Urinary bladder (tissue), 4 donors: Measurements from ENCODE around the gene RNPEPL1. TPM values are rescaled to one million over a fixed set of nuclear protein-coding genes. Genes with fewer than 3 reads are reported as not detected.
A peak's percentile ranks its signal among the peaks of the same experiment; 100 is the strongest.
"Not testable (repeated sequence)": the region's sequence is repeated elsewhere in the genome, so short reads cannot be mapped to it uniquely, and the experiment has no call there.

Source experiments
- DNase-seq: peaks from one replicate; pipeline ENCODE4 v3.0.0-alpha.2; 2015; ENCODE audit errors: extremely low spot score
- H3K27ac ChIP-seq: one replicate; pipeline ENCODE4 v1.5.1; 2013; ENCODE audit warnings: low read depth, mild to moderate bottlenecking, moderate library complexity
- H3K36me3 ChIP-seq: one replicate; pipeline ENCODE4 v1.6.1; 2013; ENCODE audit warnings: mild to moderate bottlenecking, moderate library complexity; ENCODE audit not compliant: insufficient read depth
- H3K4me1 ChIP-seq: one replicate; pipeline ENCODE4 v1.6.1; 2013; ENCODE audit warnings: mild to moderate bottlenecking, moderate library complexity; ENCODE audit not compliant: insufficient read depth
- H3K4me3 ChIP-seq: one replicate; pipeline ENCODE4 v1.5.1; 2013; ENCODE audit warnings: low read depth, low read length
- WGBS: extraction: QIAGEN DNeasy Blood & Tissue Kit; methylation state at CpG from one replicate; pipeline ENCODE4 v1.1.7; 2013; 5-methylcytosine and 5-hydroxymethylcytosine counted together
- polyA plus RNA-seq: library from polyadenylated mRNA; stranded (reverse); fragments of 200-250 nt; gene quantifications from one replicate; pipeline ENCODE4 v1.2.3, GENCODE V29; 2013
- total RNA-seq: library from RNA; depleted of rRNA; stranded (reverse); fragments of >200 nt; gene quantifications from one replicate; pipeline ENCODE4 v1.2.3, GENCODE V29; 2014
- donor health status: healthy with polysubstance abuse.
- donor health status: healthy.

Gene RNPEPL1
- total and polyA plus RNA-seq, 2 donors = 14.5 to 76.3 TPM

GRCh38 chr2:240555541-240556250 lies 12.6 kb upstream of the RNPEPL1 start:
- Histone ChIP-seq H3K4me1 (no peaks in the 10 kb centered on the region), H3K27ac (no peak overlapping the region), H3K4me3 (no peak overlapping the region), H3K36me3 (no peaks in the 10 kb centered on the region)
- DNase-seq = no peak
- 95% methylated on average over 16 of the region's 16 CpGs for WGBS

GRCh38 chr2:240556553-240557100 lies 11.7 kb upstream of the RNPEPL1 start:
- Histone ChIP-seq H3K36me3 (no peaks in the 10 kb centered on the region), H3K4me3 (no peak overlapping the region), H3K27ac (no peak overlapping the region), H3K4me1 (no peaks in the 10 kb centered on the region)
- 60% methylated on average over 9 of the region's 9 CpGs for WGBS
- no peak for DNase-seq

- no peak for DNase-seq
- H3K27ac ChIP-seq = no peak overlapping the region
- no peaks in the 10 kb centered on the region for H3K36me3 ChIP-seq
- H3K4me1 ChIP-seq = no peaks in the 10 kb centered on the region
- peak overlapping the region; percentile 45 for H3K4me3 ChIP-seq
- 24% methylated on average over 51 of the region's 51 CpGs for WGBS
These were observed 11.1 kb upstream of the RNPEPL1 start for GRCh38 chr2:240557101-240557751.

GRCh38 chr2:240557808-240558207 lies 10.5 kb upstream of the RNPEPL1 start, which contains the start of gene ANKMY1:
Gene ANKMY1, minus strand, starts transcription at chr2:240557988. Its CDS starts 653 bp downstream, at chr2:240557335.
- no peaks in the 10 kb centered on the region for H3K4me1 ChIP-seq
- no peak for DNase-seq
- H3K27ac ChIP-seq = no peak within 1 kb of the TSS
- 2% methylated on average over 47 of the region's 47 CpGs for WGBS
- no peaks in the 10 kb centered on the region for H3K36me3 ChIP-seq
- H3K4me3 ChIP-seq = peak within 1 kb of the TSS; percentile 45

GRCh38 chr2:240558236-240558761 lies 10.0 kb upstream of the RNPEPL1 start:
- DNase-seq = no peak
- WGBS = 77% methylated on average over 18 of the region's 18 CpGs
- no peaks in the 10 kb centered on the region for H3K4me1 ChIP-seq
- no peak overlapping the region for H3K27ac ChIP-seq
- H3K36me3 ChIP-seq = no peaks in the 10 kb centered on the region
- no peak overlapping the region for H3K4me3 ChIP-seq

- DNase-seq = no peak
- Histone ChIP-seq H3K4me3 (no peak overlapping the region), H3K4me1 (no peaks in the 10 kb centered on the region), H3K36me3 (no peaks in the 10 kb centered on the region), H3K27ac (no peak overlapping the region)
- 88% methylated on average over 3 of the region's 3 CpGs for WGBS
These were observed 9.0 kb upstream of the RNPEPL1 start for GRCh38 chr2:240559286-240559685.

GRCh38 chr2:240560084-240560479 lies 8.2 kb upstream of the RNPEPL1 start, which contains the start of gene DUSP28:
Gene DUSP28, plus strand, starts transcription at chr2:240560357. Its CDS starts 328 bp downstream, at chr2:240560685.
- under 1% methylated on average over 39 of the region's 39 CpGs for WGBS
- Histone ChIP-seq H3K4me1 (no peaks in the 10 kb centered on the region), H3K4me3 (peak within 1 kb of the TSS; percentile 84), H3K27ac (peak within 1 kb of the TSS; percentile 97), H3K36me3 (no peaks in the 10 kb centered on the region)
- DNase-seq = peak; percentile 37

GRCh38 chr2:240560480-240561324 lies 7.6 kb upstream of the RNPEPL1 start:
- no peaks in the 10 kb centered on the region for H3K4me1 ChIP-seq
- peak overlapping the region; percentile 97 for H3K27ac ChIP-seq
- under 1% methylated on average over 101 of the region's 101 CpGs for WGBS
- DNase-seq = peak; percentile 96
- H3K4me3 ChIP-seq = peak overlapping the region; percentile 84
- no peaks in the 10 kb centered on the region for H3K36me3 ChIP-seq

- WGBS = 29% methylated on average over 14 of the region's 14 CpGs
- Histone ChIP-seq H3K4me1 (no peaks in the 10 kb centered on the region), H3K4me3 (peak overlapping the region; percentile 34), H3K36me3 (no peaks in the 10 kb centered on the region), H3K27ac (peak overlapping the region; percentile 95)
- no peak for DNase-seq
These were observed 6.8 kb upstream of the RNPEPL1 start for GRCh38 chr2:240561325-240561971.

GRCh38 chr2:240563231-240563630 lies 5.1 kb upstream of the RNPEPL1 start:
- H3K36me3 ChIP-seq, H3K4me1 ChIP-seq, H3K4me3 ChIP-seq, DNase-seq, H3K27ac ChIP-seq: not testable (repeated sequence)
- 97% methylated on average over 17 of the region's 17 CpGs for WGBS

GRCh38 chr2:240563951-240564560 lies 4.2 kb upstream of the RNPEPL1 start:
- no peak overlapping the region for H3K27ac ChIP-seq
- peaks cover 2% of the 10 kb centered on the region for H3K4me1 ChIP-seq
- WGBS = 92% methylated on average over 12 of the region's 12 CpGs
- H3K36me3 ChIP-seq = no peaks in the 10 kb centered on the region
- no peak overlapping the region for H3K4me3 ChIP-seq
- no peak for DNase-seq

GRCh38 chr2:240564561-240565332 lies 3.5 kb upstream of the RNPEPL1 start:
- DNase-seq = no peak
- H3K4me1 ChIP-seq = peaks cover 2% of the 10 kb centered on the region
- 81% methylated on average over 10 of the region's 10 CpGs for WGBS
- peak overlapping the region; percentile 46 for H3K27ac ChIP-seq
- no peak overlapping the region for H3K4me3 ChIP-seq
- H3K36me3 ChIP-seq = no peaks in the 10 kb centered on the region
